Activated B cell treated with CpG ODN at 0.5 μM for 24 hours (primary cell): ENCODE measurements around the gene PHGDH. TPM values are rescaled to one million over a fixed set of nuclear protein-coding genes. Genes with fewer than 3 reads are reported as not detected.
"Not testable (repeated sequence)": the region's sequence is repeated elsewhere in the genome, so short reads cannot be mapped to it uniquely, and the experiment has no call there.

Experiments used
- ATAC-seq: fragments of 200-7000 bp; cut with Tn5 transposase; one replicate; pipeline ENCODE4 v1.10.0; 2021; ENCODE audit warnings: low read depth, mild to moderate bottlenecking, moderate library complexity
- CTCF ChIA-PET: fragments of 350-600 bp; sonication (Branson Sonifier 250); formaldehyde crosslinking; loops from one replicate; lab custom pipeline; 2021; ENCODE audit warnings: antibody characterized with exemption; lab: Charles Lee
- POLR2A ChIA-PET: fragments of 350-600 bp; sonication (Branson Sonifier 250); formaldehyde crosslinking; loops from one replicate; lab custom pipeline; 2021; ENCODE audit warnings: antibody characterized with exemption; lab: Charles Lee
- DNase-seq: peaks from one replicate; pipeline ENCODE4 v3.0.0; 2022
- H3K27ac Mint-ChIP-seq: one replicate; pipeline ENCODE4 v1.8.0; 2020; ENCODE audit warnings: mixed read lengths
- H3K27me3 Mint-ChIP-seq: one replicate; pipeline ENCODE4 v1.8.0; 2021; ENCODE audit warnings: mixed read lengths
- H3K36me3 Mint-ChIP-seq: one replicate; pipeline ENCODE4 v1.8.0; 2021; ENCODE audit warnings: low read depth, mixed read lengths
- H3K4me1 Mint-ChIP-seq: one replicate; pipeline ENCODE4 v1.8.0; 2021; ENCODE audit warnings: mixed read lengths
- H3K4me3 Mint-ChIP-seq: one replicate; pipeline ENCODE4 v1.8.0; 2020; ENCODE audit warnings: mild to moderate bottlenecking, mixed read lengths
- H3K9me3 Mint-ChIP-seq: one replicate; pipeline ENCODE4 v1.8.0; 2020; ENCODE audit warnings: mixed read lengths
- intact Hi-C: fragments of 100-400 bp; cut with micrococcal nuclease; formaldehyde crosslinking; loops from one replicate; pipeline ENCODE4 v1.15.1; 2024
- total RNA-seq: library from RNA; stranded (reverse); gene quantifications from 2 replicates; pipeline ENCODE4 v1.2.3, GENCODE V29; 2022
- TF ChIP-seq, protein P1 (sequence below): fragments of 200-600 bp; IDR thresholded peaks from one replicate; pipeline ENCODE4 v1.8.0; 2022; ENCODE audit warnings: antibody characterized with exemption, mild to moderate bottlenecking

PHGDH gene
- total RNA-seq, 1 donor from 2014 or later, result 51.6 TPM

DNA sequence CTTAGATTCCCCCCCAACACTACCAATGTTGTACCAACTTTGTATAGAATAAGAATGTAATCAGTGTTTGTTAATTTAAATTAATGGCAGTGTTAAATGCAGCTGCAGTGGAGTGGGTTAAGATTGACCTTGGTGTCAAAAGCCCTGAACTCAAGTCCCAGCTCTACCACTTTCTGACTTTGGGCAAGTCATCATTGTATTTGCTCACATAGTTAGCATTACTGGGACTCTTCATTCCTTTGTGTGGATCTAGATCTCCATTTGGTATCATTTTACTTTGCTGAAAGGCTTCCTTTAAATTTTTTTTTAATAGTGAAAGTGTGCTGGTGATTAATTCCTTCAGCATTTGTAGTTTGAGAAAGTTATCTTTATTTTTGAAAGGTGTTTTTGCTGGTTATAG is 22.2 kb upstream of the PHGDH start:
- DNase-seq (no peak), ATAC-seq (no peak)
- Mint-ChIP-seq H3K36me3 (no peaks in the 10 kb centered on the region), H3K9me3 (peaks cover 5% of the 10 kb centered on the region), H3K4me3 (no peak overlapping the region), H3K4me1 (no peaks in the 10 kb centered on the region), H3K27me3 (no peaks in the 10 kb centered on the region), H3K27ac (no peak overlapping the region)
- intact Hi-C loops, result no loop called here
- TF ChIP-seq, protein P1, sequence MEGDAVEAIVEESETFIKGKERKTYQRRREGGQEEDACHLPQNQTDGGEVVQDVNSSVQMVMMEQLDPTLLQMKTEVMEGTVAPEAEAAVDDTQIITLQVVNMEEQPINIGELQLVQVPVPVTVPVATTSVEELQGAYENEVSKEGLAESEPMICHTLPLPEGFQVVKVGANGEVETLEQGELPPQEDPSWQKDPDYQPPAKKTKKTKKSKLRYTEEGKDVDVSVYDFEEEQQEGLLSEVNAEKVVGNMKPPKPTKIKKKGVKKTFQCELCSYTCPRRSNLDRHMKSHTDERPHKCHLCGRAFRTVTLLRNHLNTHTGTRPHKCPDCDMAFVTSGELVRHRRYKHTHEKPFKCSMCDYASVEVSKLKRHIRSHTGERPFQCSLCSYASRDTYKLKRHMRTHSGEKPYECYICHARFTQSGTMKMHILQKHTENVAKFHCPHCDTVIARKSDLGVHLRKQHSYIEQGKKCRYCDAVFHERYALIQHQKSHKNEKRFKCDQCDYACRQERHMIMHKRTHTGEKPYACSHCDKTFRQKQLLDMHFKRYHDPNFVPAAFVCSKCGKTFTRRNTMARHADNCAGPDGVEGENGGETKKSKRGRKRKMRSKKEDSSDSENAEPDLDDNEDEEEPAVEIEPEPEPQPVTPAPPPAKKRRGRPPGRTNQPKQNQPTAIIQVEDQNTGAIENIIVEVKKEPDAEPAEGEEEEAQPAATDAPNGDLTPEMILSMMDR, result no peak
- CTCF ChIA-PET, result interaction anchor here (1.2 kb wide), 1 partner anchor 14 kb away, joined by 4 read pairs; no protein-coding TSS in a partner anchor
- POLR2A ChIA-PET, result no interaction called here

DNA sequence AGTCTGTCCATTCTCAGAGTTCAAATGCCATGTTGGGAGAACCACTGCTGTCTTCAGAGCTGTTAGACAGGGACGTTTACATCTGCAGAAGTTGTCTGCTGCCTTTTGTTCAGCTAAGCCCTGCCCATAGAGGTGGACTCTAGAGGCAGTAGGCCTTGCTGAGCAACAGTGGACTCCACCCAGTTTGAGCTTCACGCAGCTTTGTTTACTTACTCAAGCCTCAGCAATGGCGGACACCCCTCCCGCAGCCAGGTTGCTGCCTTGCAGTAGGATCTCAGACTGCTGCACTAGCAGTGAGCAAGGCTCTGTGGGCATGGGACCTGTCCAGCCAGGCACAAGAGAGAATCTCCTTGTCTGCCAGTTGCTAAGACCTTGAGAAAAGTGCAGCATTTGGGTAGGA is 14.9 kb upstream of the PHGDH start:
- peaks cover 16% of the 10 kb centered on the region for H3K9me3 Mint-ChIP-seq
- intact Hi-C loops, ATAC-seq, H3K27me3 Mint-ChIP-seq, POLR2A ChIA-PET, H3K4me3 Mint-ChIP-seq, CTCF ChIA-PET, DNase-seq, H3K4me1 Mint-ChIP-seq, H3K36me3 Mint-ChIP-seq, H3K27ac Mint-ChIP-seq: not testable (repeated sequence)

DNA sequence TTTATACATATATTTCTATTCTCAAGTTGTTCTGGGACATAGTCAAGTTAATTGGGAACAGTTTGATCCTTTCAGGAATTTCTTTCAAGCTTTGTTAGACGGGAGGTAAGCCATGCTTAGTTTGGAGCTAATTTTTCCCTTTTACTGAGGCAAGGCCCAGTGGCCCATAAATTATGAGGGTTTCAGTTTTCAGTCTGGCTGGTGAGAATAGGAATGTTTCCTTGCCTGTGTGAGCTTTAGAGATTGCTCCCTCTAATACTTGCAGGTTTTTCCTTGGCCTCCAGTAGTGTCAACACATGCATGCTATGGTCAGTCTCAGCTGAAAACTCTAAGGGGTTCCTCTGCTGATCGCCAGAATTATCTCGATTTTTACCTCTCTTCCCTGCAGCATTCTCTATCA is 14.1 kb upstream of the PHGDH start:
- no peaks in the 10 kb centered on the region for H3K36me3 Mint-ChIP-seq
- DNase-seq (no peak), ATAC-seq (no peak)
- CTCF ChIA-PET, result no interaction called here
- peaks cover 10% of the 10 kb centered on the region for H3K27me3 Mint-ChIP-seq
- TF ChIP-seq, protein P1, result no peak
- no peak overlapping the region for H3K4me3 Mint-ChIP-seq
- H3K27ac Mint-ChIP-seq, result no peak overlapping the region
- POLR2A ChIA-PET, result no interaction called here
- intact Hi-C loops, result no loop called here
- H3K4me1 Mint-ChIP-seq, result no peaks in the 10 kb centered on the region
- peaks cover 21% of the 10 kb centered on the region for H3K9me3 Mint-ChIP-seq

DNA sequence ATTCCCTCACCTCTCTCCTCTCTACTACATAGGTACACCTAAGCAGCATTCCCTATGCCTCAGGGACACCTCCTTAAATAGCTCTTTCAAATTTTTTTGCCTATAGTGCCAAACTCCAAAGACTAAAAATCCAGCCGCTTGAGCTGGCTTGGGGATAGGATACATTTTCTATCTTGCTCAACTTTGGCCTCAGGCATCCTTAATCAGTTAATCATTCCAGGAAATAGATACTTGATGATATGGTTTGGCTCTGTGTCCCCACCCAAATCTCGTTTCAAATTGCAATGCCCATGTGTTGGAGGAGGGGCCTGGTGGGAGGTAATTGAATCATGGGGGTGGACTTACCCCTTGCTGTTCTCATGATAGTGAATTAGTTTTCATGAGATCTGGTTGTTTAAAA is 11.4 kb upstream of the PHGDH start:
- H3K9me3 Mint-ChIP-seq, result peaks cover 22% of the 10 kb centered on the region
- no peak for ATAC-seq
- H3K27ac Mint-ChIP-seq, result no peak overlapping the region
- H3K27me3 Mint-ChIP-seq, result peaks cover 14% of the 10 kb centered on the region
- ChIA-PET CTCF (no interaction called here), POLR2A (no interaction called here)
- no peak overlapping the region for H3K4me3 Mint-ChIP-seq
- no peaks in the 10 kb centered on the region for H3K4me1 Mint-ChIP-seq
- intact Hi-C loops, result no loop called here
- no peak for DNase-seq
- TF ChIP-seq, protein P1, result no peak
- no peaks in the 10 kb centered on the region for H3K36me3 Mint-ChIP-seq

DNA sequence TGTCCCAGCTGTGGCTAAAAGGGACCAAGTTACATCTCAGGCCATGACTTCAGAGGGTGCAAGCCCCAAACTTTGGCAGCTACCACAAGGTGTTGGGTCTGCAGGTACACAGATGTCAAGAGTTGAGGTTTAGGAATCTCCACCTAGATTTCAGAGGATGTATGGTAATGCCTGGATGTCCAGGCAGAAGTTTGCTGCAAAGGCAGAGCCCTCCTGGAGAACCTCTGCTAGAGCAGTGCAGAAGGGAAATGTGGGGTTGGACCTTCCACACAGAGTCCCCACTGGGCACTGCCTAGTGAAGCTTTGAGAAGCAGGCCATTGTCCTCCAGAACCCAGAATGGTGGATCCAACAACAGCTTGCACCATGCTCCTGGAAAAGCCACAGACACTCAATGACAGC is 10.1 kb upstream of the PHGDH start:
- POLR2A ChIA-PET, result no interaction called here
- CTCF ChIA-PET, result no interaction called here

More for the DNA sequence above, 10.1 kb upstream of the PHGDH start:
- Mint-ChIP-seq H3K4me3 (no peak overlapping the region), H3K36me3 (no peaks in the 10 kb centered on the region), H3K4me1 (no peaks in the 10 kb centered on the region), H3K27me3 (peaks cover 14% of the 10 kb centered on the region), H3K27ac (no peak overlapping the region), H3K9me3 (peaks cover 22% of the 10 kb centered on the region)
- TF ChIP-seq, protein P1, result no peak
- no peak for ATAC-seq
- intact Hi-C loops, result no loop called here
- no peak for DNase-seq
